ENCODE results near the gene FAM76B.

The FAM76B gene

GRCh38 chr11:95791709-95792033, 2.1 kb upstream of the FAM76B start:
- no peak for DNase-seq

- DNase-seq, result no peak
These were observed 1.5 kb upstream of the FAM76B start for GRCh38 chr11:95790933-95791708.

- peak; percentile 75 for DNase-seq
These were observed 746 bp upstream of the FAM76B start, which contains the start of gene CEP57 for GRCh38 chr11:95790123-95790932. CEP57 (plus strand) TSS chr11:95790498; CDS start chr11:95790699, 201 bp downstream.

GRCh38 chr11:95788921-95789505, 569 bp downstream of the FAM76B start:
- DNase-seq, result no peak

- DNase-seq, result no peak
These were observed 9.0 kb downstream of the FAM76B start for GRCh38 chr11:95780544-95780943.

GRCh38 chr11:95778699-95779098, 10.9 kb downstream of the FAM76B start:
- no peak for DNase-seq

- no peak for DNase-seq
These were observed 12.7 kb downstream of the FAM76B start for GRCh38 chr11:95776859-95777258.

- DNase-seq, result no peak
These were observed 21.1 kb downstream of the FAM76B start for GRCh38 chr11:95768521-95768920.

GRCh38 chr11:95767498-95767897, 22.1 kb downstream of the FAM76B start:
- no peak for DNase-seq

- DNase-seq, result no peak
These were observed 22.9 kb downstream of the FAM76B start for GRCh38 chr11:95766701-95767100.

- DNase-seq, result peak; percentile 26
These were observed 25.2 kb downstream of the FAM76B start for GRCh38 chr11:95764267-95764898.

- DNase-seq, result no peak
These were observed 27.0 kb downstream of the FAM76B start for GRCh38 chr11:95762534-95762933.

GRCh38 chr11:95760941-95761340, 28.6 kb downstream of the FAM76B start:
- DNase-seq, result no peak

- DNase-seq, result no peak
These were observed 38.1 kb downstream of the FAM76B start for GRCh38 chr11:95751515-95751914.

GRCh38 chr11:95750101-95750500, 39.5 kb downstream of the FAM76B start:
- DNase-seq, result no peak

GRCh38 chr11:95739108-95739938, 50.3 kb downstream of the FAM76B start:
- DNase-seq, result no peak

- DNase-seq, result no peak
These were observed 52.8 kb downstream of the FAM76B start for GRCh38 chr11:95736809-95737208.

- no peak for DNase-seq
These were observed 53.2 kb downstream of the FAM76B start for GRCh38 chr11:95736355-95736754.

- DNase-seq, result no peak
These were observed 55.5 kb downstream of the FAM76B start for GRCh38 chr11:95734009-95734572.

GRCh38 chr11:95732930-95733602, 56.5 kb downstream of the FAM76B start:
- DNase-seq, result no peak

GRCh38 chr11:95729462-95729861, 60.1 kb downstream of the FAM76B start:
- DNase-seq, result no peak

Data from NCI-H1694 treated with DMSO at 0.1 percent for 48 hours (cell line).